ENCODE data around the gene OSCAR.

OSCAR gene

DNA sequence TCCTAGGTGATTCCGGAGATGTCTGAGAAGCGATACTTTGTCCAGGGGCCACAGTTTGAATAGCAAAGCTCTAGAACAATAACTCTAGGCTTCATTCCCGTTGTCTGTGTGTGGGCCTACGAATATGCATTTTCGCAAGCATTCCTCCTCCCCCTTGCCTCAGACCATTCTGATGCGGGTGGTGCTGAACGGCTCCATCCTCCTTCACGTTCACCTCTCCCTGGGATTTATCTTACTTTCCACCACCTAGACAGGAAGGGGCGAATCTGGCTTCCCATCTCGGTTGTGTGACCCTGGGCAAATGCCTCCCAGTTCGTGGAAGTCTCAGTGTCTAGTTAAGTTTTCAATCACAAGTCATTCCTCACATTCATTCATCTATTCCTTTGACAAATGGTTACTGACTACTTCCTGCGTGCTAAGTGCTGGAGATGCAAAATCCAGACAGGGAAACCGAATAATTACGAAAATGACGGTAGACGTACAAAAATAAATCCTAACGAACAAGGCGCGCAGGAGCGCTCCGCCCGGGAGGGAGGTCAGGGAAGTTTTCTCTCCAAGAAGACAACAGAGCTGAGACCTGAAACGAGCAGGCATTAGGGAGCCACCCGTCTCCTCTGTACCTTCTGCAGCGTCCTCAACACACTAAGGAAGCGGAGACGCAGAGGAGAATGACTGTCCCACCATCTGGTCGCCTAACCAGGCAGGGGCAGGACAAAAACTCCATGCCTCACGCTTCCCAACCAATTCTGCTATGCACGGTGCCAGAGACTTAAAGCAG is 35.7 kb upstream of the OSCAR start:
- no peaks in the 10 kb centered on the region for H3K9me3 Mint-ChIP-seq
- H3K27me3 Mint-ChIP-seq (ENCODE audit: low read depth) = no peaks in the 10 kb centered on the region
- H3K4me3 Mint-ChIP-seq = peak overlapping the region; percentile 85 to 88 (median 87)
- peak overlapping the region; percentile 37 to 79 (median 75) for H3K27ac Mint-ChIP-seq
- peaks cover 33% of the 10 kb centered on the region for H3K4me1 Mint-ChIP-seq
- H3K36me3 Mint-ChIP-seq (ENCODE audit: low read depth) = peaks cover 11% of the 10 kb centered on the region
- TF ChIP-seq, protein P1, sequence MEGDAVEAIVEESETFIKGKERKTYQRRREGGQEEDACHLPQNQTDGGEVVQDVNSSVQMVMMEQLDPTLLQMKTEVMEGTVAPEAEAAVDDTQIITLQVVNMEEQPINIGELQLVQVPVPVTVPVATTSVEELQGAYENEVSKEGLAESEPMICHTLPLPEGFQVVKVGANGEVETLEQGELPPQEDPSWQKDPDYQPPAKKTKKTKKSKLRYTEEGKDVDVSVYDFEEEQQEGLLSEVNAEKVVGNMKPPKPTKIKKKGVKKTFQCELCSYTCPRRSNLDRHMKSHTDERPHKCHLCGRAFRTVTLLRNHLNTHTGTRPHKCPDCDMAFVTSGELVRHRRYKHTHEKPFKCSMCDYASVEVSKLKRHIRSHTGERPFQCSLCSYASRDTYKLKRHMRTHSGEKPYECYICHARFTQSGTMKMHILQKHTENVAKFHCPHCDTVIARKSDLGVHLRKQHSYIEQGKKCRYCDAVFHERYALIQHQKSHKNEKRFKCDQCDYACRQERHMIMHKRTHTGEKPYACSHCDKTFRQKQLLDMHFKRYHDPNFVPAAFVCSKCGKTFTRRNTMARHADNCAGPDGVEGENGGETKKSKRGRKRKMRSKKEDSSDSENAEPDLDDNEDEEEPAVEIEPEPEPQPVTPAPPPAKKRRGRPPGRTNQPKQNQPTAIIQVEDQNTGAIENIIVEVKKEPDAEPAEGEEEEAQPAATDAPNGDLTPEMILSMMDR (IDR thresholded peaks at IDR 0.05; ENCODE audit: unreplicated experiment in 3 of 3) = no peak

DNA sequence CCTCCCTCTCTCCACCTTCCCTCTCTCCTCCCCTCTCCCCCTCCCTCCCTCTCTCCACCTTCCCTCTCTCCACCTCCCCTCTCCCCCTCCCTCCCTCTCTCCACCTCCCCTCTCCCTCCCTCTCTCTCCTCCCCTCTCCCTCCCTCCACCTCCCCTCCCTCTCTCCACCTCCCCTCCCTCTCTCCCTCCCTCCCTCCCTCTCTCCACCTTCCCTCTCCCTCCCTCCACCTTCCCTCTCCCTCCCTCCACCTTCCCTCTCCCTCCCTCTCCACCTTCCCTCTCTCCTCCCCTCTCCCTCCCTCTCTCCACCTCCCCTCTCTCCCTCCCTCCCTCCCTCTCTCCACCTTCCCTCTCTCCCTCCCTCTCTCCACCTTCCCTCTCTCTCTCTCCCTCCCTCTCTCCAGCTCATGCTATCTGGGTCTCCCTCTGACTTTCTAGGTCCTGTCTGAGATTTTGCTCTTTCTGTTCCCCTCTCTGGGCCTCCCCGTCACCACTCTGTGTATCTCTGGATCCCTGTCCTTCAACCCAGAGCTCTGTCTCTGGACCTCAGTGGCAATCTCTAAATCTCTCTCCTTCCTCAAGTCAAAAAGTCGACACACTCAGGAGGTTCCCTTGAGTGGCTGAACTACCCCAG is 33.5 kb upstream of the OSCAR start:
- peaks cover 15% of the 10 kb centered on the region for H3K4me1 Mint-ChIP-seq
- no peaks in the 10 kb centered on the region for H3K27me3 Mint-ChIP-seq (ENCODE audit: low read depth)
- H3K4me3 Mint-ChIP-seq = no peak overlapping the region
- TF ChIP-seq, protein P1 (IDR thresholded peaks at IDR 0.05; ENCODE audit: unreplicated experiment in 3 of 3) = no peak
- no peaks in the 10 kb centered on the region for H3K9me3 Mint-ChIP-seq
- peaks cover 4% of the 10 kb centered on the region for H3K36me3 Mint-ChIP-seq (ENCODE audit: low read depth)
- no peak overlapping the region for H3K27ac Mint-ChIP-seq

DNA sequence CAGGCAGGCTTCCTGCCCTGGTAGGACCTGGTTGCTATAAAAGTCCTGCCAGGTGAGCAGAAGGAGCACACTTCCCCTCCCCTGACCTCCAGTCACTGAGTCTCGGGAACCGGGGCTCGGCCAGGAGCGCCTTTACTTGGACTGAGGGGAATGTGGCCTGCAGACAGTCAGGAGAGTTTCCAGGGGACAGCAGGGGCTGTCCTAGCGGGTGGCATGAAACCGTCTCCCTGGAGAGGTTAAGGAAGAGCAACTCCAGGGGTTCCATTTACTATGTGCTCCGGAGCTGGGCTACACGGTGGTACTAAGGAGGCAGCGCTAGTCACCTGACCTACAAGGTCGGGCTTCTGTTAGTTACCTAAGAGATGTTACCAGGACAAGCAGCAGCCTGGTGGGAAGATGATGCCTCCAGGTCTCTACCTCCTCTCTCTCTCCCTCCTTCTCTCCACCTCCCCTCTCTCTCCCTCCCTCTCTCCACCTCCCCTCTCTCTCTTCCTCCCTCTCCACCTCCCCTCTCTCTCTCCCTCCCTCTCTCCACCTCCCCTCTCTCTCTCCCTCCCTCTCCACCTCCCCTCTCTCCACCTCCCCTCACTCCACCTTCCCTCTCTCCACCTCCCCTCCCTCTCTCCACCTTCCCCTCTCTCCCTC is 32.8 kb upstream of the OSCAR start:
- Mint-ChIP-seq H3K4me1 (peaks cover 11% of the 10 kb centered on the region), H3K36me3 (ENCODE audit: low read depth) (peaks cover 4% of the 10 kb centered on the region), H3K4me3 (no peak overlapping the region), H3K27ac (no peak overlapping the region), H3K27me3 (ENCODE audit: low read depth) (no peaks in the 10 kb centered on the region), H3K9me3 (no peaks in the 10 kb centered on the region)
- TF ChIP-seq, protein P1 (IDR thresholded peaks at IDR 0.05; ENCODE audit: unreplicated experiment in 3 of 3) = no peak

DNA sequence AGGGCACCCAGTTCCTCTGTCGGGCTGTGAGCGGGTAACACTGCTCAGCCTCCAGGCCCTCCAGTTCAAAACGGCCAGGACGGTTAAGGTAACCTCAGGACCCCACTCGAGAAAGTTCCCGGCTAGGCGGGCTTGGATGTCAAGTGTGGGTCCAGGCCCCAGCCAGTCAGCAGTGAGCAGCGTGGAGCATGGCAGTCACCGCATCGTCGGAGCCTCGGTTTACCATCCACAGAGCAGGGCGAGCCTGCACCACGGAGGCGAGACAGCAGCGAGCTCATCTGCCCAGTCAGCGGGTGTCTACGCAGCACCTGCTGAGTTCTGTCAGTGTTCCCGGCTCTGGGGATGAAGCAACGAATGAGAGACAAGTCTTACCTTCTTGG is 29.0 kb upstream of the OSCAR start:
- Mint-ChIP-seq H3K27me3 (ENCODE audit: low read depth) (no peaks in the 10 kb centered on the region), H3K27ac (no peak overlapping the region), H3K36me3 (ENCODE audit: low read depth) (peaks cover 13% of the 10 kb centered on the region), H3K4me3 (no peak overlapping the region), H3K4me1 (no peaks in the 10 kb centered on the region), H3K9me3 (no peaks in the 10 kb centered on the region)
- TF ChIP-seq, protein P1 (IDR thresholded peaks at IDR 0.05; ENCODE audit: unreplicated experiment in 3 of 3) = no peak

DNA sequence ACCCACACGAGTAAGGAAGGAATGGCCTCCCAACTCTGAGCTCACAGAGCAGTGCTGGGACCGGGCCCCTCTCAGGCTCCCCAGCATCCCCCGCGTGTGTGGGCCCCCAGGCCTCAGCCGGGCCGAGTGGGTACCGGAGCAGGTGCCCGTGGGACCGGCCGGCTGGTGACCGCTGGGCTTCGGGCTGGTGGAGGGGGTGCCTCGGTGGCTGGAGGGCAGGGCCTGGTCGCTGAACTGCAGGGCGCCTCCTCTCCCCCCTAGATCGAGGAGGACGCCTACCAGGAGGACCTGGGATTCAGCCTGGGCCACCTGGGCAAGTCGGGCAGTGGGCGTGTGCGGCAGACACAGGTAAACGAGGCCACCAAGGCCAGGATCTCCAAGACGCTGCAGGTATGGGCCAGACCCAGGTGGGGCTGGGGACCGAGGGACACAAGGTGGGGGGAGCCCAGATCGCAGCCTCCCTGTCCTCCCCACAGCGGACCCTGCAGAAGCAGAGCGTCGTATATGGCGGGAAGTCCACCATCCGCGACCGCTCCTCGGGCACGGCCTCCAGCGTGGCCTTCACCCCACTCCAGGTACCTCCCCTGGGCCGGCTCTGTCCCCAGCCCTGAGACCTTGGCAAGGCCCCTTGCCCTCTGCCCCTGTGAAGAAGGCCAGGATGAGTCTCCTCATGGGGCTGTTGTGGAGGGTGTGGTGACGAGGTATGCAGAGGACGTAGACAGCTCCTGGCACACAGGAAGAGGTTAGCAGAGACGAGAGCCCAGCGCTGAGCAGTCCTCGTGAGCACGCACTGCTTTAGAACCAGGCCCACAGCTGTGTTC is 28.4 kb upstream of the OSCAR start:
- Mint-ChIP-seq H3K27me3 (ENCODE audit: low read depth) (no peaks in the 10 kb centered on the region), H3K4me1 (no peaks in the 10 kb centered on the region), H3K4me3 (no peak overlapping the region), H3K27ac (no peak overlapping the region), H3K9me3 (no peaks in the 10 kb centered on the region), H3K36me3 (ENCODE audit: low read depth) (peaks cover 9% of the 10 kb centered on the region)
- TF ChIP-seq, protein P1 (IDR thresholded peaks at IDR 0.05; ENCODE audit: unreplicated experiment in 3 of 3) = no peak

All from nephron (organoid).